Endothelial cell of umbilical vein (primary cell): ENCODE results near the gene CLSTN2. TPM values are rescaled to one million over a fixed set of nuclear protein-coding genes. Genes with fewer than 3 reads are reported as not detected.

Experiments used
- BruUV-seq: library from RNA; stranded (reverse); fragments of 400-500 nt; replicated peaks from 2 replicates; lab custom pipeline; 2021; lab: Mats Ljungman, UMichigan
- CTCF ChIA-PET: fragments of 300-600, 350-600 bp; sonication (Branson Sonifier 250); formaldehyde crosslinking; loops from one replicate; lab custom pipeline; 2021; ENCODE audit warnings: antibody characterized with exemption, inconsistent platforms; lab: Charles Lee
- POLR2A ChIA-PET: fragments of 300-600, 350-600 bp; sonication (Branson Sonifier 250); formaldehyde crosslinking; loops from one replicate; lab custom pipeline; 2021; ENCODE audit warnings: antibody characterized with exemption, inconsistent platforms; lab: Charles Lee
- DNase-seq: peaks from one replicate; pipeline ENCODE4 v3.0.0-alpha.2; 2011; ENCODE audit warnings: low read depth, low spot score
- FAIRE-seq: peaks from 2 replicates; lab custom pipeline; 2011; peaks lifted over from hg19 to GRCh38; lab: Jason Lieb, UNC
- H2AFZ ChIP-seq: 2 replicates; pipeline ENCODE4 v1.6.0; 2012; ENCODE audit warnings: low read depth, low read length, control low read depth, inconsistent platforms
- H3K27ac ChIP-seq: 2 replicates; pipeline ENCODE4 v1.5.1; 2011; ENCODE audit warnings: low read depth, mild to moderate bottlenecking, control low read depth, low read length, moderate library complexity; ENCODE audit not compliant: insufficient read depth
- H3K27me3 ChIP-seq, 2 experiments: 2 replicates each; pipeline versions ENCODE4 v1.6.0 to v1.6.1; 2011; ENCODE audit warnings: low read length in 2 of 2, mixed read lengths in 1 of 2; ENCODE audit not compliant: control insufficient read depth in 2 of 2, insufficient read depth in 2 of 2
- H3K36me3 ChIP-seq, 2 experiments: 2 replicates in 1 of 2; 3 replicates in 1 of 2; pipeline ENCODE4 v1.5.1; 2011; ENCODE audit warnings: low read length in 2 of 2, mild to moderate bottlenecking in 1 of 2, moderate library complexity in 1 of 2; ENCODE audit not compliant: control insufficient read depth in 2 of 2, insufficient read depth in 2 of 2; ENCODE audit errors: extremely low read depth in 1 of 2
- H3K4me1 ChIP-seq: 3 replicates; pipeline ENCODE4 v1.5.1; 2011; ENCODE audit warnings: mild to moderate bottlenecking, low read length; ENCODE audit not compliant: control insufficient read depth, insufficient read depth; ENCODE audit errors: extremely low read depth
- H3K4me2 ChIP-seq: 2 replicates; pipeline ENCODE4 v1.6.1; 2011; ENCODE audit warnings: low read length, control low read depth, mixed read lengths; ENCODE audit not compliant: insufficient read depth
- H3K4me3 ChIP-seq, 3 experiments: fragments of 200-600 bp in 1 of 3; sonication (generic), shearing (Covaris generic) in 1 of 3; replicated peaks in 1 of 3; 2 replicates each; pipeline ENCODE4 v1.5.1; 2011 to 2016; ENCODE audit warnings: control low read depth in 3 of 3, low read length in 3 of 3, mild to moderate bottlenecking in 2 of 3, inconsistent platforms in 1 of 3, low read depth in 1 of 3, moderate library complexity in 1 of 3; ENCODE audit not compliant: insufficient read depth in 1 of 3
- H3K79me2 ChIP-seq: 2 replicates; pipeline ENCODE4 v1.6.0; 2012; ENCODE audit warnings: low read length, inconsistent platforms; ENCODE audit not compliant: control insufficient read depth, insufficient read depth
- H3K9ac ChIP-seq: replicated peaks from 2 replicates; pipeline ENCODE3; 2011; ENCODE audit warnings: low read length, control low read depth; ENCODE audit not compliant: insufficient read depth; ENCODE audit errors: extremely low read depth
- H3K9me1 ChIP-seq: replicated peaks from 3 replicates; pipeline ENCODE4 v1.6.0; 2011; ENCODE audit warnings: mild to moderate bottlenecking, low read length; ENCODE audit not compliant: control insufficient read depth, insufficient read depth; ENCODE audit errors: extremely low read depth
- H3K9me3 ChIP-seq: replicated peaks from 2 replicates; pipeline ENCODE4 v1.5.1; 2012; ENCODE audit warnings: low read length, inconsistent platforms; ENCODE audit not compliant: control insufficient read depth, insufficient read depth
- H4K20me1 ChIP-seq: replicated peaks from 2 replicates; pipeline ENCODE3; 2011; ENCODE audit warnings: mild to moderate bottlenecking, low read length; ENCODE audit not compliant: control insufficient read depth, insufficient read depth; ENCODE audit errors: extremely low read depth
- CTCF ChIP-seq, 2 donors: IDR thresholded peaks; 1 replicate in 1 of 2; 2 replicates in 1 of 2; pipeline ENCODE4 v1.5.1; 2011; ENCODE audit warnings: low read length in 2 of 2, mild to moderate bottlenecking in 2 of 2, moderate library complexity in 2 of 2, control low read depth in 1 of 2, inconsistent platforms in 1 of 2, low read depth in 1 of 2; ENCODE audit not compliant: insufficient read depth in 1 of 2; ENCODE audit errors: extremely low read depth in 1 of 2
- EZH2 ChIP-seq: IDR thresholded peaks from 2 replicates; pipeline ENCODE4 v1.6.1; 2012; ENCODE audit warnings: borderline replicate concordance, low read depth, mild to moderate bottlenecking, moderate library complexity, low read length, inconsistent platforms; ENCODE audit not compliant: severe bottlenecking
- FOS ChIP-seq: IDR thresholded peaks from 2 replicates; pipeline ENCODE4 v1.6.1; 2011; ENCODE audit warnings: mild to moderate bottlenecking, low read length, moderate library complexity, borderline replicate concordance; ENCODE audit not compliant: insufficient read depth
- GATA2 ChIP-seq: IDR thresholded peaks from 2 replicates; pipeline ENCODE4 v1.7.0; 2011; ENCODE audit warnings: low read depth, mild to moderate bottlenecking, moderate library complexity, mixed read lengths, low read length; ENCODE audit not compliant: insufficient read length, insufficient read depth
- MAX ChIP-seq: IDR thresholded peaks from 2 replicates; pipeline ENCODE4 v1.6.1; 2011; ENCODE audit not compliant: insufficient read depth, insufficient read length
- MYC ChIP-seq: IDR thresholded peaks from one replicate; pipeline ENCODE4 v1.6.1; 2011; ENCODE audit warnings: mild to moderate bottlenecking, low read depth, low read length
- POLR2A ChIP-seq: IDR thresholded peaks from 2 replicates; pipeline ENCODE4 v1.6.1; 2012; ENCODE audit warnings: low read depth, mild to moderate bottlenecking, control low read depth, low read length
- dilution Hi-C: fragments of 300-500 bp; cut with MboI; formaldehyde crosslinking; loops from one replicate; pipeline ENCODE4 v1.15.0; 2019; ENCODE audit warnings: low sequenced_read_pairs; ENCODE audit not compliant: extremely low pct_ligation_motif_present
- intact Hi-C: fragments of 100-400 bp; cut with micrococcal nuclease; formaldehyde crosslinking; loops from one replicate; pipeline ENCODE4 v1.10.0; 2022
- polyA plus RNA-seq, 4 experiments: library from polyadenylated mRNA; depleted of rRNA in 3 of 4; stranded (reverse) in 3 of 4; unstranded in 1 of 4; fragments of >200 nt; gene quantifications; 2 replicates each; pipeline versions ENCODE4 v1.2.1 to v1.2.3, GENCODE V29; 2011 to 2012; ENCODE audit warnings: missing spikeins in 1 of 4
- total RNA-seq: library from RNA; stranded (reverse); gene quantifications from 2 replicates; pipeline ENCODE4 v1.2.3, GENCODE V29; 2021

Gene CLSTN2
- total and polyA plus RNA-seq, 2 donors (not counting 3 experiments of a cell fraction or from before 2014, with no cell fraction given) = 0.26 to 0.38 TPM

GRCh38 chr3:140446734-140447133 is 511.7 kb downstream of the CLSTN2 start:
- no peaks in the 10 kb centered on the region for H3K79me2 ChIP-seq
- H4K20me1 ChIP-seq = no peaks in the 10 kb centered on the region
- no peak overlapping the region for H3K4me3 ChIP-seq
- no peaks in the 10 kb centered on the region for H3K36me3 ChIP-seq
- ChIA-PET CTCF (no interaction called here), POLR2A (no interaction called here)
- DNase-seq (no peak), FAIRE-seq (no peak)
- TF ChIP-seq MYC (no peak), MAX (no peak), POLR2A (no peak), EZH2 (no peak)
- no peaks in the 10 kb centered on the region for H3K4me1 ChIP-seq
- dilution Hi-C loops = no loop called here
- H3K4me2 ChIP-seq = no peak overlapping the region
- no peak overlapping the region for H2AFZ ChIP-seq
- H3K27ac ChIP-seq = no peak overlapping the region
- intact Hi-C loops = no loop called here
- no TSS peak for BruUV-seq
- no peaks in the 10 kb centered on the region for H3K9me1 ChIP-seq
- H3K27me3 ChIP-seq = no peaks in the 10 kb centered on the region
- no peaks in the 10 kb centered on the region for H3K9me3 ChIP-seq
- no peak overlapping the region for H3K9ac ChIP-seq

GRCh38 chr3:140447136-140447535 is 512.2 kb downstream of the CLSTN2 start:
- Histone ChIP-seq H3K9ac (no peak overlapping the region), H3K79me2 (no peaks in the 10 kb centered on the region), H4K20me1 (no peaks in the 10 kb centered on the region), H3K4me1 (no peaks in the 10 kb centered on the region), H3K9me3 (no peaks in the 10 kb centered on the region), H3K27ac (no peak overlapping the region), H3K4me3 (no peak overlapping the region), H2AFZ (no peak overlapping the region), H3K4me2 (no peak overlapping the region), H3K9me1 (no peaks in the 10 kb centered on the region), H3K27me3 (no peaks in the 10 kb centered on the region), H3K36me3 (no peaks in the 10 kb centered on the region)
- ChIA-PET POLR2A (no interaction called here), CTCF (no interaction called here)
- no peak for TF ChIP-seq MYC
- TF ChIP-seq FOS = no peak
- TF ChIP-seq MAX = no peak
- no peak for TF ChIP-seq EZH2
- no peak for TF ChIP-seq POLR2A
- no peak for TF ChIP-seq CTCF (IDR thresholded peaks at IDR 0.05; ENCODE audit: extremely low read depth in 1 of 2, insufficient read depth in 1 of 2, low read depth in 1 of 2, low read length in 2 of 2)
- TF ChIP-seq GATA2 = no peak
- no TSS peak for BruUV-seq
- DNase-seq = no peak
- FAIRE-seq = no peak
- intact Hi-C loops (no loop called here), dilution Hi-C loops (no loop called here)
